Renal cortical epithelial cell (primary cell): ENCODE results near the gene ABCD3. TPM values are rescaled to one million over a fixed set of nuclear protein-coding genes. Genes with fewer than 3 reads are reported as not detected.
A peak's percentile ranks its signal among the peaks of the same experiment; 100 is the strongest.

Experiments
- DNase-seq: peaks from one replicate; pipeline ENCODE4 v3.0.0-alpha.2; 2011; ENCODE audit warnings: low read depth
- total RNA-seq: library from RNA; depleted of rRNA; stranded (reverse); fragments of >200 nt; gene quantifications from 2 replicates; pipeline ENCODE4 v1.2.3, GENCODE V29; 2014

Gene ABCD3
- total RNA-seq, 1 donor from 2014 or later = 77.2 TPM

- no peak for DNase-seq
These were observed 108.2 kb downstream of the ABCD3 start for GRCh38 chr1:94526152-94526980.

GRCh38 chr1:94527447-94528031 lies 109.3 kb downstream of the ABCD3 start:
- DNase-seq = peak; percentile 72

- DNase-seq = no peak
These were observed 110.1 kb downstream of the ABCD3 start for GRCh38 chr1:94528299-94528698.

GRCh38 chr1:94528826-94529225 lies 110.6 kb downstream of the ABCD3 start:
- DNase-seq = no peak

GRCh38 chr1:94529416-94529815 lies 111.2 kb downstream of the ABCD3 start:
- no peak for DNase-seq

GRCh38 chr1:94530373-94530878 lies 112.2 kb downstream of the ABCD3 start:
- DNase-seq = no peak

- no peak for DNase-seq
These were observed 113.5 kb downstream of the ABCD3 start for GRCh38 chr1:94531664-94532063.

- peak; percentile 55 for DNase-seq
These were observed 113.9 kb downstream of the ABCD3 start for GRCh38 chr1:94532077-94532476.

GRCh38 chr1:94535095-94535494 lies 116.9 kb downstream of the ABCD3 start:
- DNase-seq = no peak

GRCh38 chr1:94535879-94536278 lies 117.7 kb downstream of the ABCD3 start:
- DNase-seq = no peak

- DNase-seq = no peak
These were observed 119.1 kb downstream of the ABCD3 start for GRCh38 chr1:94537254-94537653.

- DNase-seq = no peak
These were observed 120.1 kb downstream of the ABCD3 start for GRCh38 chr1:94538243-94538827.

GRCh38 chr1:94539496-94539895 lies 121.3 kb downstream of the ABCD3 start:
- DNase-seq = peak; percentile 47

GRCh38 chr1:94540440-94541245 lies 122.5 kb downstream of the ABCD3 start:
- no peak for DNase-seq

GRCh38 chr1:94541246-94542087 lies 123.3 kb downstream of the ABCD3 start, which contains the start of gene F3:
F3 (minus strand) TSS chr1:94541759; CDS start chr1:94541636, 123 bp downstream.
- DNase-seq = peak; percentile 79

- DNase-seq = no peak
These were observed 124.1 kb downstream of the ABCD3 start for GRCh38 chr1:94542088-94542870.

- peak; percentile 66 for DNase-seq
These were observed 124.8 kb downstream of the ABCD3 start for GRCh38 chr1:94543001-94543400.

GRCh38 chr1:94543893-94544635 lies 125.9 kb downstream of the ABCD3 start:
- DNase-seq = no peak
